Measurements from ENCODE around the gene TMEM17. TPM values are rescaled to one million over a fixed set of nuclear protein-coding genes. Genes with fewer than 3 reads are reported as not detected.

The TMEM17 gene
- total and polyA plus RNA-seq, 2 donors (not counting 1 experiment from before 2014, with no cell fraction given): 2.5 to 4.9 TPM

GRCh38 chr2:62472312-62472711 is 33.7 kb downstream of the TMEM17 start:
- H3K4me1 ChIP-seq (ENCODE audit: control insufficient read depth, extremely low read depth, insufficient read depth, low read length): no peaks in the 10 kb centered on the region
- no peak for TF ChIP-seq EZH2 (IDR thresholded peaks at IDR 0.05; ENCODE audit: low read length, missing control alignments)
- no peaks in the 10 kb centered on the region for H3K27me3 ChIP-seq (ENCODE audit: control insufficient read depth, insufficient read depth, low read length)
- no peak overlapping the region for H3K27ac ChIP-seq (ENCODE audit: insufficient read depth, low read length)
- H3K4me3 ChIP-seq (replicated peaks in 1 of 4; ENCODE audit: control extremely low read depth in 1 of 4, insufficient read depth in 1 of 4, low read depth in 3 of 4, low read length in 4 of 4): no peak overlapping the region
- H3K9me3 ChIP-seq (ENCODE audit: control insufficient read depth, insufficient read depth, low read depth, low read length): no peaks in the 10 kb centered on the region
- no peaks in the 10 kb centered on the region for H3K79me2 ChIP-seq (ENCODE audit: control insufficient read depth, insufficient read depth, low read length)
- H4K20me1 ChIP-seq (ENCODE audit: control insufficient read depth, extremely low read depth, insufficient read depth, low read length): no peaks in the 10 kb centered on the region
- no peaks in the 10 kb centered on the region for H3K36me3 ChIP-seq (ENCODE audit: control insufficient read depth, insufficient read depth, low read length)
- no peak overlapping the region for H2AFZ ChIP-seq (ENCODE audit: low read length)
- H3K9ac ChIP-seq (ENCODE audit: insufficient read depth, low read length): no peak overlapping the region
- H3K4me2 ChIP-seq (ENCODE audit: extremely low read depth, insufficient read depth, low read length): no peak overlapping the region
- DNase-seq (ENCODE audit: low read depth in 2 of 2): no peak

DNA sequence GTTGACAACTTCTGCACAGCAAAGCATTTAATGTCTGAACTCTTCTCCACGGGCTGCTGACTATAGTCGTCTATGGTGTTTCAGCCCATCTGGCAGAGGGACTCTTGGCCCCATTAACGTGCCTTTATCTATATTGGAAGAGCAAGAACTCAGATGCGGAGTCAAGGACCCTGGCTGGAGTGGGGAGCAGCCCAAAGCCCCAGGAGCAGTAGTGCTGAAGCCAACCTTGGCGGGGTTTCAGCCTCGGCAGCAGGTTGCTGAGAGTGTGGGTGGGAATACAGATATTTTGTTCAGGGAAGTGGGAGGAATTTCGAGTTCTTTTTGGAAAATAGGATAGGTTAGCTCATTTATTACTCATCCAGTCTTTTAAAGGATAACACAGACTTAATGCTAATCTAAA is 34.2 kb downstream of the TMEM17 start:
- H2AFZ ChIP-seq (ENCODE audit: low read length): no peak overlapping the region
- peak in 1 of 2 donors; percentile 57 for DNase-seq (ENCODE audit: low read depth in 2 of 2)
- H3K4me2 ChIP-seq (ENCODE audit: extremely low read depth, insufficient read depth, low read length): no peak overlapping the region
- TF ChIP-seq EZH2 (IDR thresholded peaks at IDR 0.05; ENCODE audit: low read length, missing control alignments) (no peak), CTCF (conservative IDR thresholded peaks at IDR 0.05 in 1 of 2, IDR thresholded peaks at IDR 0.05 in 1 of 2; ENCODE audit: low read depth in 1 of 2, low read length in 2 of 2) (no peak)
- no peaks in the 10 kb centered on the region for H3K9me3 ChIP-seq (ENCODE audit: control insufficient read depth, insufficient read depth, low read depth, low read length)
- no peaks in the 10 kb centered on the region for H3K36me3 ChIP-seq (ENCODE audit: control insufficient read depth, insufficient read depth, low read length)
- no peak overlapping the region for H3K27ac ChIP-seq (ENCODE audit: insufficient read depth, low read length)
- H3K27me3 ChIP-seq (ENCODE audit: control insufficient read depth, insufficient read depth, low read length): no peaks in the 10 kb centered on the region
- no peaks in the 10 kb centered on the region for H3K4me1 ChIP-seq (ENCODE audit: control insufficient read depth, extremely low read depth, insufficient read depth, low read length)
- no peak overlapping the region for H3K4me3 ChIP-seq (replicated peaks in 1 of 4; ENCODE audit: control extremely low read depth in 1 of 4, insufficient read depth in 1 of 4, low read depth in 3 of 4, low read length in 4 of 4)
- no peaks in the 10 kb centered on the region for H3K79me2 ChIP-seq (ENCODE audit: control insufficient read depth, insufficient read depth, low read length)
- no peak overlapping the region for H3K9ac ChIP-seq (ENCODE audit: insufficient read depth, low read length)
- H4K20me1 ChIP-seq (ENCODE audit: control insufficient read depth, extremely low read depth, insufficient read depth, low read length): no peaks in the 10 kb centered on the region

DNA sequence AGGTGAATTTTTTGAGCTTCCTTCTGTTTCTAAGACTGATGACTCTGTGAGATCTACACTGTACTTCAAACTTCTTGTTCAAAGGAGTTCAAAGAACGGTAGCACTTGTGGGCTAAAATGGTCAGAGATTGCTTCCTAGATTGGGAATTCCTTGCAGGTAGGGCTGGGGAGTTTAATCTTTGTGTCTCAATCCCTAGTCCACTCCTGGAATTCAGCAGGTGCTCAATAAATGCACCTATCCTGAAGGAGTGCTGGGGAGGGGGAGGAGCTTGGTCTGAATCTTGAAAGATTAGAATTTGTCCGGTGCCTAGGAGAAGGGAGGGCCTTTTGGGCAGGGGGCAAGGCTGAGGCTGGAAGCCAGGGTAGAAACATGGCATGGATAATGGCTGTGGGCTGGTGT is 34.6 kb downstream of the TMEM17 start:
- no peaks in the 10 kb centered on the region for H3K36me3 ChIP-seq (ENCODE audit: control insufficient read depth, insufficient read depth, low read length)
- no peak overlapping the region for H3K4me3 ChIP-seq (replicated peaks in 1 of 4; ENCODE audit: control extremely low read depth in 1 of 4, insufficient read depth in 1 of 4, low read depth in 3 of 4, low read length in 4 of 4)
- peaks cover 2% of the 10 kb centered on the region for H3K4me1 ChIP-seq (ENCODE audit: control insufficient read depth, extremely low read depth, insufficient read depth, low read length)
- DNase-seq (ENCODE audit: low read depth in 2 of 2): no peak
- H3K9ac ChIP-seq (ENCODE audit: insufficient read depth, low read length): no peak overlapping the region
- H2AFZ ChIP-seq (ENCODE audit: low read length): no peak overlapping the region
- no peaks in the 10 kb centered on the region for H3K27me3 ChIP-seq (ENCODE audit: control insufficient read depth, insufficient read depth, low read length)
- H3K79me2 ChIP-seq (ENCODE audit: control insufficient read depth, insufficient read depth, low read length): no peaks in the 10 kb centered on the region
- no peaks in the 10 kb centered on the region for H4K20me1 ChIP-seq (ENCODE audit: control insufficient read depth, extremely low read depth, insufficient read depth, low read length)
- TF ChIP-seq EZH2 (IDR thresholded peaks at IDR 0.05; ENCODE audit: low read length, missing control alignments): no peak
- no peak for TF ChIP-seq CTCF (conservative IDR thresholded peaks at IDR 0.05 in 1 of 2, IDR thresholded peaks at IDR 0.05 in 1 of 2; ENCODE audit: low read depth in 1 of 2, low read length in 2 of 2)
- H3K27ac ChIP-seq (ENCODE audit: insufficient read depth, low read length): no peak overlapping the region
- H3K9me3 ChIP-seq (ENCODE audit: control insufficient read depth, insufficient read depth, low read depth, low read length): no peaks in the 10 kb centered on the region
- H3K4me2 ChIP-seq (ENCODE audit: extremely low read depth, insufficient read depth, low read length): no peak overlapping the region

Measured in fibroblast of lung (primary cell).